UCSD-AML1 (cell line): ENCODE results near the gene CREBBP.

ENCODE experiments used
- DNase-seq: peaks from one replicate; lab custom pipeline; 2025; ENCODE audit not compliant: unreplicated experiment; lab: John Stamatoyannopoulos, UW

Gene CREBBP

DNA sequence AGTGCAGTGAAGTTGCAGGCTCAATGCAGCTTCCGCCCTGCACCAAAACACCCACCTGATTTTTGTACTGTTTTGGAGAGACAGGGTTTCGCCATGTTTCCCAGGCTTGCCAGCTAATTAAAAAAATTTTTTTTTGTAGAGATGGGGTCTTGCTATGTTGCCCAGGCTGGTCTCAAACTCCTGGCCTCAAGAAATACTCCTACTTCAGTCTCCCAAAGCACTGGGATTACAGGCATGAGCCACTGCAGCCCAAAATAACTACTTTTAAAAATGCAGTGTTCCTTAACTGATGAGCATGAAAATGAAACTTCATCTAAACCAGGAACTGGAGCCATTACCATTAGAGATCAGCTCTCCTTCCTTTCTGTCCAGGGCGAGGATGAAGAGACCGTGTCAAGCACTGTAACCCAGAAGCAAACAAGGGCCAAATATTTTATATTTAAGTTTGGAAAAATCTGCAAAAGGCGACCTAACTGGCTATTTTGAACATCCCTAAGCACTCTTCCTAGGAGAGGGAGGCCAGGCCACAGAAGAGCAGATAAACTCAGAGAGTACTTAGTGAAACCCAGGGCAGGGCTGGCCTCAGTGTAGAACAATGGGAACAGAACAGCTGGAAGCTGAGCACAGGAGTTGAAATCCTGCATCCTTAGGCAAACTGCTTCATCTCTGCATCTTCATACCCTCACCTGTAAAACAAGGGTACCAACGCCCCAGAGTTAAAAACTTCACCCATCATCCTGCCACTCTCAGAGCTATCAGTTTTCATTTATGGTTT is 24.0 kb downstream of the CREBBP start:
- DNase-seq, result no peak

DNA sequence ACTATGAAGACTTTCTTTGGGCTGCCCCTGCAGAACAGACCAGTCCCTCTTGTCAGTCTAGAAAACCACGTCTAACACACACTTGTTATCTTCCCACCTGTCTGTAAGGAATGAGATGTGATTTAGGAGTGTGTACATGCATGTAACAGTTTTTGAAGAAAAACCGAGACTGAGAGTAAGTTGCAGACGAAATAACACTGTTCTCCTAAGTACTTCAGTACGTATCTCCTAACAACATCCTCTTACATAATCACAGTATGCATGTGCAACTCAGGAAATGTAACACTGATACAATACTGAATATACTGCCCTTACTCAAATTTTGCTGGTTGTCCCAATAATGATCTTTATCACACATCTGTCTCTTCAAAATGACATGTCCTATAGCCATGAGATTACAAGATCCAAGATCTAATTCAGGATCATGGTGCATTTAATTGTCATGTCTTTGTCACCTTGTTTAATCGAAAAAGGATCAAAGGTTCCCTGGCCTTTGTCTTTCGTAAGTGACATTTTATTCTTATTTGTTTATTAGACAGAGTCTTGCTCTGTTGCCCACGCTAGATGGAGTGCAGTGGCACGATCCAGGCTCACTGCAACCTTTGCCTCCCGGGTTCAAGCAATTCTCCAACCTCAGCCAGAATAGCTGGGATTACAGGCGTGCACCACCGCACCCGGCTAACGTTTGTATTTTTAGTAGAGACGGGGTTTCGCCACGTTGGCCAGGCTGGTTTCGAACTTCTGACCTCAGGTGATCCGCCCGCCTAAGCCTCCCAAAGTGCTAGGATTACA is 25.6 kb downstream of the CREBBP start:
- no peak for DNase-seq

DNA sequence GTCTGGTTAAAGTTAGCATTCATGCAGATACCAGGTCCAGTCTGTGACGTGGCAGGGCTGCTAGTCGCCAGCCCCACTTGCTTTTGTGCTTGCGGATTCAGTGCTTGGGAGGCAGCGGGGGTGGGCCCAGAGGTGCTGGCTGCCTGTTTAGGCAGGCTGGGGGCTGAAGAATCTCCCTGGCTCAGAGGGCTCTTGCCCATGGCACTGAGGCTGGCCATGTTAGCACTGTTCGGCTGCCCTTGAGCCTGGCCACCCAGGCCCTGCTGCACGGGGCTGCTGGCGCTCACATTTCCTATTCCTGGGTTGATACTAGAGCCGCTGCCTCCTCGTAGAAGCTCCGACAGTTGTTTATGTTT is 30.0 kb downstream of the CREBBP start:
- no peak for DNase-seq

DNA sequence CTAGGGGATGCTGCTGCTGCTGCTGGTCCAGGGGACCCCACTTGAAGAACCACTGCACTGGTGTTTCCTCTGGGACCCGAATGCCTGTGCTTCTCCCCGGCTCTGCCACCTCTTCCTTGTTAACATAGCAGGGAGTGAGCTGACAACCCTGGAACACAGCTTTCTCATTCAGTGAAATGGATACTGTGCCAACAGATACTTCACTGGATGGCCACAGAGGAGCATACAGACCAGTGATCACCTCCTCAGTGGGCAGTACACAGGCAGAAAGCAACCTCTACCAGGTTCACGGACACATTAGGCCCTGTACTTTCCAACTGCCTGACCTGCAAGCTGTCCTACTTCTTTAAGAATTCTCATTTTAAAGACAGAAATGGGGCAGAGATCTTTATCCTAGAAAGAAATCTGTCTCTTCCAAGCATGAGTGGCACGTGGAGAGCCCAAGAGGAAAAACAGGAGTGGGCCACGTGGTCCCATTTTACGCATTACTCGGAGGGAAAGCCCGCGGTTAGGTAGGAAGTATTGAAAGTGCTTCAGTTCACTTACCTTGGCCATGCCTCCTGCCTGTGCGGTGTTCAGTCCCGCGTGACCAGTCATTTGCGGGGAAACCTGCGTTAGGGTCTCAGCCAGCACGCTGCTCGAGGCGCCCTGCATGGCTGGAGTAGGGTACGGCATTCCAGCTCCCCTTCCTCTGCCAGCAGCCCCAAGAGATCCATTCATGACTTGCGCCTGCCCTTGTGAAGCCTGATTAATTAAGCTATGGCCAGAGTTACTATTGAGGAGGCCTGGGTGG is 30.6 kb downstream of the CREBBP start:
- DNase-seq, result no peak

DNA sequence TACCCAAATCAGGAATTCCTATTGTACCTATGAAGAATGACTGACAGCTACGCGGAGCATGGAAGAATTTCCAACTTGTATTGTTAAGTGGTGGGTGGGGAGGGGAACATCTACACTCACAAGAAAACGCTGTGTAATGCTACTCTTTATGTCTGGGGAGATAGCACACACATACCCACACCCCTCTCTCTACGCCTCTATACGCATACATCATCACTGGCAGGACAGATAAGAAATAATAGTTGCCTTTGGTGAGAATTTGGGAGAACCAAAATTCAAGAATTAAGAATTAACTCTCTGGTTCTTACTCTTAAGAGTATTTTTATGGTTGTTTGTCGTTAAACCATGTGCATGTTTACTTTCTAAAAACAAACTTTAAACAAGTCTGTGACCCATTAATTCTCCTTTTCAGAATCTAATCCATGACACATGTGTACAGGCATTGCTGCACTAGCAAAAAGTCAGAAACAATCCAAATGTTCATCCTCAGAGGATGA is 33.9 kb downstream of the CREBBP start:
- no peak for DNase-seq

DNA sequence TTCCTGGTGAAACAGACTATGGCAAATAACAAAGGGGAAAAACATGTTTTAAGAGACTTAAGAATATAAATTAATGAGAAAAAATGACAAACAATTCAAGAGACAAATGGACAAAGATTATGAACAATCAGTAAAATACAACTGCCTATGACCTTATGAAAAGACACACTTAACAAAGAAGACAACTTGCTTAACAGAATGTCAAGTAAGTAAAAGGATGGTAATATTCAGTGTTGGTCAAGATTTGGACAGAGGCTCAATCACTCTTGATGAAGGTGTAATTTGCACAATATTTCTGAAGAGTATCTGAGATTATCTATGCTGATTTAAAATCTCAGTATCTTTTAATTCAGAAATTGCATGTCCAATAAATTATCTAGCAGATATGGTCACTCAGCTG is 34.4 kb downstream of the CREBBP start:
- no peak for DNase-seq

DNA sequence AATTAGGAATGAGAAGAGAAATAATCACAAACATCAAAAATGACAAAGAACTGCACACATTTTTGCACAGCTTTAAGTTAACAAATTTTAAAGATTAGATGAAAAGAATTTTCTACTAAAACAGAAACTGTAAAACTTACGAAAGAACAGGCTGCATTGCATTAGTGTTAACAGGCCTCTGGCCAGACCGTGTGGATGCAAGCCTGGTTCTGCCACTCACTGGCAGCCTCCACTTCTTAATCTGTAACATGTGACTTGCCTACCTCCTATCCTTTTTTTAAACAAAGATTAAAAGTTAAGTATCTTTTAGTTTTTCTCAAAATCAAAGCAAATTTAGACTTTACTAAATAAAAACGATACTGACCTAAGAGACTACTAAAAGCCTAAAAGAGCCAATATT is 37.5 kb downstream of the CREBBP start:
- no peak for DNase-seq

DNA sequence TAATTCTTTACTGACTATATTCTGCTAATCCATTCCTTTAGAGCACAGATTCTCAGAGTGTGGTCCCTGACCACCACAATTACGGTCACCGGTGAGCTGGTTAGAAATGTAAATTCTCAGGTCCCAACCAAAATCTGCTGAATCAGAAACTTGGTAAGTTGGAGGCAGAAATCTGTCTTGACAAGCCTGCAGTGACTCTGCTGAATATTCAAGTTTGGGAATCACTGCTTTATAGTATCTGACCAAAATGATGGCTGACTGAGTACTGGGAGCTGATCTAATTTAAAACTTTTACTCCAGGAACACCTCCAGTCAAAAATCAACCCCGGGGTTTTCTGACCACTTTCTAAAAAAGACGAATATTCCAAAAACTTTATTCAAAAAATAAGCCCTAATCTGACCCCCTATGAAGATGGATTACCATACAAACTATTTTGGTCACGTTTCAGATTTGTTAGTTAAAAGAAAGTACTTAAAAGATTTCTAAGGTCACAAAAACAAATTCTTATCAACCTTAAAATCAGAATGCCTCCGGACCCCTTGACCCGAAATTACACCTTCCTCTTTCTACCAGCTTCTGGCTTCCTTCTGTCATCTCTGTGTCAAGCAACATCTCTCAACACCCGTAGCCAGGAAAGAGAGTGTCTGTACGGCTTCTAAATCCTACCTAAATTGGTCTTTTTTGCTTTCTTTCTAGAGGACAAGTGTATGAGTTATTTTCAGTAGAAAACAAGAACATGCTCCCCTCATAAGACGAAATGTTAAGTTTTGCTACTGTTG is 38.6 kb downstream of the CREBBP start:
- no peak for DNase-seq

DNA sequence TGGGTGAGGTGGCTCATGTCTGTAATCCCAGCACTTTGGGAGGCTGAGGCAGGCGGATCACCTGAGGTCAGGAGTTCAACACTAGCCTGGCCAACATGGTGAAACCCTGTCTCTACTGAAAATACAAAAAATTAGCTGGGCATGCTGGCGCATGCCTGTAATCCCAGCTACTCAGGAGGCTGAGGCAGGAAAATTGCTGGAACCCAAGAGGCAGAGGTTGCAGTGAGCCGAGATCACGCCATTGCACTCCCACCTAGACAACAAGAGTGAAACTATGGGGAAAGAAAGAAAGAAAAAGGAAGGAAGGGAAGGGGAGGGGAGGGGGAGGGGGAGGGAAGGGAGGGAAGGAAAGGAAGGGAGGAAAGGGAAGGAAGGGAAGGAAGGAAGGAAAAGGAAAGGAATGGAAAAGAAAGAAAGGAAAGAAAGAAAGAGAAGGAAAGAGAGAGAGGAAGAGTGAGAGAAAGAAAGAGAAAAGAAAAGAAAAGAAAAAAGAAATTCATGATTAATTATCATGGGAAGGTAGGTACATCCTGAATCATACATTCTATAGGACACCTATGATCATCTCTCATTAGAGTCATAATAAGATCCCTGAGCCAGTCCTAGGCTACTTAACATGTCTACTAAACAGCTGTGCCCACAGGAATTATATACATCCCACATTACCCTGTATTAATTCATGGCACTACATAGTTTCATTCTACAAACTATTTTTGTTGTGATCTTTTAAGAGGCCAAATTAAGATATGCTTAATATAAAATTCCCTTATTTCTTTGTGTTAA is 40.9 kb downstream of the CREBBP start:
- no peak for DNase-seq

DNA sequence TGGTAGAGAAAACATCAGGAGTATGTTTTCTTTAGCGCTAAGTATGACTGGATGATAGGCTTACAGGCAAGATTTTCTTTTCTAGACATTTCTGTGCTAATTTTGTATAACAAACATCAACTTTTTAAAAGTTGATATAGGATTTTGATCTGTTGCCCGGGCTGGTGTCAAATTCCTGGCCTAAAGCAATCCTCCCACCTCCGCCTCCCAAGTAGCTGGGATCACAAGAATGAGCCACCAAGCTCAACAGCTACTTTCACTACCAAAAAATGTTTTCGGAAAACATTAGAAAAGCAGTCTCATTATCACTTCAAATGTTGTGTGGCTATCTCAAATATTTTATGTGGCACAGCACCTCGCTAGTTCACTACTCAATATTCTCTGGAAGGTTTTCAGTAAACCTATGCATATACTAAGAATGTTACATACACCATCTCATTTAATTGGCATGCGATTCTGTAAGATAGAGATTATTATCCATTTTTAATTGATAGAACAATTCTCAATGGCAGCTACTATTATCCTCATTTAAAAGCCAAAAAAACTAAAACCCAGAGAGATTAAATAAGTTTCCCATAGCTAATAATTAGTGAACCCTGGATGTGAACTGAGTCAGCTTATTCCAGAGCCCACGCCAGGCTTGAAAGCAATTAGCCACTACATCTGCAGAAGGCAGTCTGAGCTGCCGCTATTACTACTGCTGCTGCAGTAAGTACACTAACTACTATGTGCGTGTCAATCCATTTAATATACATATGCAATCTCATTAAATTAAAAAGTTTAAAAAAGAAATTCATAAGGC is 41.7 kb downstream of the CREBBP start:
- DNase-seq, result no peak

DNA sequence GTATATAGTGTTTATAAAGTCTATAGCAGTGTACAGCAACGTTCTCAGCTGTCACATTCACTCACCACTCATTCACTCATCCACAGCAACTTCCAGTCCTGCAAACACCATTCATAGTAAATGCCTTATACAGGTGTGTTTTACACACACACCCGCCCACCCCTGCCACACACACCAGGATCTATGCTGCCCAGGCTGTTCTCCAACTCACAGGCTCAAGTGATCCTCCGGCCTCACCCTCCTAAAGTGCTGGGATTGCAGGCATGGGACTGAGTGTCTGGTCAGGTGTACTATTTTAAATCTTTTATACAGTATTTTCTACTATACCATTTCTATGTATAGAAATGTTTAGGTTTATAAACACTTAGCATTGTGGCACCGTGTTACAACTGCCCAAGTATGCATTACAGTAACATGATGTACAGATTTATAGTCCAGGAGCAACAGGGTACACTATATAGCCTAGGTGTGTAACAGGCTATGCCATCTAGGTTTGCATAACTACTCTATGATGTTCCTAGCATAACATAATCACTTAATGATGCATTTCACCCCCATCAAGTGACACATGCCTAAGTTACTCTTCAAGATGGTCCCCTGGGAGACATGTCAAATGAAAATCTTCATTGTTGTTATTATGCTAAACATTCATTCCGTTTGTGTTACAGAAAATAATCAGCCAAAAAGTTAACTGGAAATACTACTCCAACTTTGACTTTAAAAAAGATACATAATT is 42.5 kb downstream of the CREBBP start:
- no peak for DNase-seq

DNA sequence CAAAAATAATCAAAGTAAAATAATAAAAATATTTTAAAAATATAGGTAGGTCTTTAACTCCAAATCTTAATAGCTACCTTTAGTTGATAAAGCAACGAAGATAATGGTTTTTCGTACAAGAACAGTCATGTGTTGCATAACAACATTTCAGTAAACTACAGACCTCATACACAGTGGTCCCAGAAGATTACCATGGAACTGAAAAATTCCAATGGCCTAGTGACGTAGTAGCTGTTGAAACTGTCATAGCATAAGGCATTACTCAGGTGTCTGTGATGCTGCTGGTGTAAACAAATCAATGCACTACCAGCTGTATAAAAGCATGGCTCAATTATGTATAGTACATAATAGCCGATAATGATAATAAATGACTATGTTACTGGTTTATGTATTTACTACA is 43.9 kb downstream of the CREBBP start:
- no peak for DNase-seq

DNA sequence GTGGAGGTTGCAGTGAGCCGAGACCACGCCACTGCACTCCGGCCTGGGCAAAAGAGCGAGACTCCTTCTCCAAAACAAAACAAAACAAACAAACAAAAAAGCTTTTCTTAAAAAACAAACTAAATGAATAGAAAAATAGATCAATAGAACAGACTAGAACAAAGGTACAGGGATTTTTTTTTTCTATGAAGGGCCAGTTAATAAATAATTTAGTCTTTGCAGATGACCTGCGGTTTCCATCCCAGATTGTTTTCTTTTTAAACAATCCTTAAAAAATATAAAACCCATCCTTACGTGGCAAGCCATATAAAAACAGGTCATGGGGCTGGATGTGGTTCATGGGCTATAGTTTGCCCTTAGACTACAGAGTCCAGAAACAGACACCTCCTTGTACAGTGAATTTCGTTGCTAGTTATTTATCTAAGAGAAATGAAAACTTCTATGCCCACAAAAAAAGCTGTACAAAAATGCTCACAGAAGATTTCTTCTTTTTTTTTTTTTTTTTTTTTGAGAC is 45.4 kb downstream of the CREBBP start:
- DNase-seq, result no peak

DNA sequence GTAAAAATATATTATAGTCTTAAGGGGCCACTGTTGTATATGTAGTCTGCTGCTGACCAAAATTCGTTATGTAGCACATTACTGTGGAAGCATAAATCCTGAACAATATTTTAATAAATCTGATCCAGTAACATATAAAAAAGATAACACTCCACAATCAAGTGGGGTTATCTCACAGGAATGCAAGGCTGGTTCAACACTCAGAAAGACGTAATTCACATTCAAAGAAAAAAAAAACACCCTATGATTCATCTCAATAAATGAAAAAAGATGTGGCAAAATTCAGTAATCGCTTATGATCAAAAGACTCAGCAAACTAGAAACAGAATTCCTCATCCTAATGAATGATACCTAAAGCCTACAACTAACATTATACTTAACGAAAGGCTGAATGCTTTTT is 47.8 kb downstream of the CREBBP start:
- no peak for DNase-seq

DNA sequence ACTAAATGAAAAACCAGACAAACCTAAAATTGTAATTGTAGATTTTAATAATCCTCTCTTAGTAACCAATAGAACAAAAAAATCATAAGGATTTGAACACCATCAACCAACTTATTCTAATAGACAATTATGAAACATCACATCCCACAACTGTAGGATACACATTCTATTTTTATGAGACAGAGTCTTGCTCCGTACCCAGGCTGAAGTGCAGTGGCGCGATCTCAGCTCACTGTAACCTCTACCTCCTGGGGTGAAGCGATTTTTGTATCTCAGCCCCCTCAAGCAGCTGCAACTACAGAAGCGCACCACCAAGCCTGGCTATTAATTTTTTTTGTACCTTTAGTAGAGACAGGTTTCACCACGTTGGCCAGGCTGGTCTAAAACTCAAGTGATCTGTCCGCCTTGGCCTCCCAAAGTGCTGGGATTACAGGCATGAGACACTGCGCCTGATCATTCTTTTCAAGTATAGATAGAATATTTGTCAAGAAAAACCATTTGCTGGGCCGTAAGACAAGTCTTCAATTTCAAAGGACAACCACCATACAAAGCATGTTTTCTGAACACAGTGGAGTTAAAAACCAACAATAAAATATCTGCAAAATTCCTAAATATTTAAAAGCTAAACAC is 49.8 kb downstream of the CREBBP start:
- DNase-seq, result no peak

DNA sequence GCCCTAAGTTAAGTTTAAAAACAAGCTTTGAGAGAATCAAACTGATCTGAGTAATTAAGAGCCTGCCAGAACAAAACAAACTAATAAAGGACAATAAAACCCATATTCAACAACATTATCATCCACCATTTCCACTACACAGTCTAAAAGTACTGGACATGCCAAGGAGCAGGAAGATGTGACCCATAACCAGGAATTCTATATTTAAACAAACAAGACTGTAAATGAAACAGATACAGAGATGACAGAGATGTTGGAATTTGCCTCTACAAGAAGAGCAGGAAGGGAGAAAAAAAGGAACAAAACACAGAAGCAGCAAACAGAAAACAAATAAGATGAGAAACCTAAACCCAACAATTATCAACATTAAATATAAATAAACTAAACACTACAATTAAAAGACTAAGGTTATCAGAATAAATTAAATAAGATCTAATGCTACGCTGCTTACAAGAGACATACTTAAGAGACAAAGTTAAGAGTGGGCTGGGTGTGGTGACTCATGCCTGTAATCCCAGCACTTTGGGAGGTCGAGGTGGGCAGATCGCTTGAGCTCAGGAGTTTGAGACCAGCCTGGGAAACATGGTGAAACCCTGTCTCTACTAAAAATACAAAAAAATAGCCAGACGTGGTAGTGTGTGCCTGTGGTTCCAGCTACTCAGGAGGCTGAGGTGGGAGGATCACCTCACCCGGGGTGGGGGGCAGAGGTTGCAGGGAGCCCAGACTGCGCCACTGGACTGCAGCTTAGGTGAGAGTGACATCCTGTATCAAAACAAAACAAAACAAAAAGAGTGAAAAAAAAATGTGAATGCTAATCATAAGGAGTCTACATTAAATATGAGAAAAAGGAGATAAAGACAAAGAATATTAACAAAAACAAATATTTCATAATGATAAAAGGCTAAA is 50.6 kb downstream of the CREBBP start:
- DNase-seq, result no peak

DNA sequence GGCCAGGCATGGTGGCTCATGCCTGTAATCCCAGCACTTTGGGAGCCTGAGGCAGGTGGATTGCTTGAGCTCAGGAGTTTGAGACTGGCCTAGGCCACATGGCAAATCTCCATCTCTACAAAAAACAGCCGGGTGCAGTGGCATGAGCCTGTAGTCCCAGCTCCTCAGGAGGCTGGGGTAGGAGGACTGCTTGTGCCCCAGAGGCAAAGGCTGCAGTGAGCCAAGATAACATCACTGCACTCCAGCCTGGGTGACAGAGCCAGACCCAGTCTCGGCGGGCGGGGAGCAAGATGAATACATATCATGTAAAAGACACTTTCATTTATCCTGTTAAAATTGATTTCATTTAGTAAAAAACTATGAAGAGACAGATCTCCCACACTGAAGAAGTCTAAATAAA is 54.6 kb downstream of the CREBBP start:
- DNase-seq, result no peak
